Sigmoid colon (tissue), 4 donors: ENCODE data around the gene HIGD1A.

Experiments
- CTCF ChIP-seq, 4 experiments: fragments of 450-650 bp in 3 of 4; fragments of 200-600 bp in 1 of 4; IDR thresholded peaks; one replicate each; pipeline ENCODE4 v1.5.1; 2016 to 2019; ENCODE audit warnings: antibody characterized with exemption in 4 of 4, mild to moderate bottlenecking in 3 of 4, moderate library complexity in 2 of 4
- EP300 ChIP-seq, 4 donors: sonication (generic); formaldehyde crosslinking; IDR thresholded peaks; one replicate each; pipeline ENCODE4 v1.6.1; 2017; ENCODE audit warnings: antibody characterized with exemption in 4 of 4
- POLR2A ChIP-seq, 2 donors: fragments of 450-650 bp; IDR thresholded peaks; one replicate each; pipeline ENCODE4 v1.6.1; 2016; ENCODE audit warnings: antibody characterized with exemption in 2 of 2, mild to moderate bottlenecking in 2 of 2, moderate library complexity in 2 of 2
- POLR2AphosphoS5 ChIP-seq, 4 donors: sonication (generic); formaldehyde crosslinking; IDR thresholded peaks; one replicate each; pipeline ENCODE4 v1.6.1; 2017; ENCODE audit warnings: antibody characterized with exemption in 4 of 4

GRCh38 chr3:42822828-42823227, 18.5 kb upstream of the HIGD1A start:
- TF ChIP-seq CTCF (IDR thresholded peaks at IDR 0.05) (no peak), POLR2AphosphoS5 (IDR thresholded peaks at IDR 0.05) (no peak), EP300 (IDR thresholded peaks at IDR 0.05) (no peak), POLR2A (IDR thresholded peaks at IDR 0.05) (no peak)
